H1 (cell line): ENCODE measurements around the gene ZNF584. TPM values are rescaled to one million over a fixed set of nuclear protein-coding genes. Genes with fewer than 3 reads are reported as not detected.

Experiments
- CTCF ChIA-PET: fragments of 300-600 bp; sonication (Branson Sonifier 250); formaldehyde crosslinking; loops from one replicate; lab custom pipeline; 2021; ENCODE audit not compliant: partially characterized antibody; lab: Charles Lee
- POLR2A ChIA-PET: fragments of 300-600 bp; sonication (Branson Sonifier 250); formaldehyde crosslinking; loops from one replicate; lab custom pipeline; 2021; ENCODE audit warnings: inconsistent platforms; ENCODE audit not compliant: partially characterized antibody; lab: Charles Lee
- DNase-seq, 2 experiments: peaks; one replicate each; pipeline versions ENCODE4 v3.0.0 to v3.0.0-alpha.2; 2010 to 2022; ENCODE audit warnings: low spot score in 2 of 2, low read depth in 1 of 2, mixed read lengths in 1 of 2
- FAIRE-seq: peaks from 2 replicates; lab custom pipeline; 2011; peaks lifted over from hg19 to GRCh38; lab: Jason Lieb, UNC
- H2AFZ ChIP-seq: 2 replicates; pipeline ENCODE4 v1.8.1; 2012; ENCODE audit warnings: low read length, inconsistent platforms
- H2AK5ac ChIP-seq: 2 replicates; pipeline ENCODE4 v1.6.1; 2013; ENCODE audit warnings: low read depth, low read length
- H2BK120ac ChIP-seq: replicated peaks from 2 replicates; pipeline ENCODE3; 2013; ENCODE audit warnings: low read depth, low read length, inconsistent platforms
- H2BK12ac ChIP-seq: 2 replicates; pipeline ENCODE4 v1.6.1; 2013; ENCODE audit warnings: low read depth, low read length
- H2BK15ac ChIP-seq: 2 replicates; pipeline ENCODE4 v1.6.1; 2013; ENCODE audit warnings: low read length
- H2BK20ac ChIP-seq: 2 replicates; pipeline ENCODE4 v1.6.1; 2013; ENCODE audit warnings: low read length
- H2BK5ac ChIP-seq: 2 replicates; pipeline ENCODE4 v1.6.1; 2013; ENCODE audit warnings: low read depth, low read length
- H3K14ac ChIP-seq: 2 replicates; pipeline ENCODE4 v1.6.1; 2013; ENCODE audit warnings: inconsistent platforms; ENCODE audit not compliant: insufficient read length
- H3K18ac ChIP-seq: 2 replicates; pipeline ENCODE4 v1.6.1; 2013; ENCODE audit warnings: low read length; ENCODE audit errors: extremely low read depth
- H3K23ac ChIP-seq: 2 replicates; pipeline ENCODE4 v1.6.1; 2013; ENCODE audit warnings: inconsistent platforms; ENCODE audit not compliant: insufficient read length
- H3K23me2 ChIP-seq: 2 replicates; pipeline ENCODE4 v1.6.1; 2013; ENCODE audit warnings: low read depth, low read length
- H3K27ac ChIP-seq: 2 replicates; pipeline ENCODE4 v1.6.1; 2011; ENCODE audit warnings: low read depth, low read length, inconsistent platforms
- H3K27me3 ChIP-seq, 4 experiments: replicated peaks in 1 of 4; 1 replicate in 1 of 4; 2 replicates in 3 of 4; pipeline versions ENCODE4 v1.6.1 to v1.8.1; 2011 to 2013; ENCODE audit warnings: low read length in 3 of 4, mild to moderate bottlenecking in 3 of 4, inconsistent platforms in 2 of 4, mixed read lengths in 2 of 4, moderate library complexity in 1 of 4; ENCODE audit not compliant: control insufficient read depth in 3 of 4, insufficient read depth in 3 of 4; ENCODE audit errors: extremely low read depth in 1 of 4
- H3K36me3 ChIP-seq, 4 experiments: 2 replicates each; pipeline versions ENCODE4 v1.6.1 to v1.8.1; 2011 to 2013; ENCODE audit warnings: mild to moderate bottlenecking in 4 of 4, low read length in 3 of 4, moderate library complexity in 2 of 4, control low read depth in 1 of 4, inconsistent platforms in 1 of 4; ENCODE audit not compliant: insufficient read depth in 4 of 4, control insufficient read depth in 2 of 4
- H3K4ac ChIP-seq: replicated peaks from 2 replicates; pipeline ENCODE3; 2013; ENCODE audit warnings: low read length, low read depth, mixed read lengths, inconsistent platforms; ENCODE audit not compliant: insufficient read length
- H3K4me1 ChIP-seq, 4 experiments: replicated peaks in 1 of 4; 1 replicate in 1 of 4; 2 replicates in 3 of 4; pipeline versions ENCODE4 v1.6.1 to v1.8.1; 2011 to 2013; ENCODE audit warnings: low read length in 3 of 4, inconsistent platforms in 2 of 4, mixed read lengths in 1 of 4; ENCODE audit not compliant: insufficient read depth in 4 of 4, control insufficient read depth in 3 of 4
- H3K4me2 ChIP-seq, 2 experiments: 2 replicates each; pipeline versions ENCODE4 v1.6.1 to v1.8.1; 2011 to 2013; ENCODE audit warnings: low read depth in 2 of 2, low read length in 2 of 2, control low read depth in 1 of 2, inconsistent platforms in 1 of 2, mild to moderate bottlenecking in 1 of 2; ENCODE audit not compliant: insufficient read depth in 1 of 2
- H3K4me3 ChIP-seq, 4 experiments: fragments of 200-600, 300-600 bp in 1 of 4; sonication (generic), shearing (Covaris generic), sonication (Bioruptor Twin) in 1 of 4; 2 replicates each; pipeline versions ENCODE4 v1.5.1 to v1.8.1; 2011 to 2016; ENCODE audit warnings: low read length in 4 of 4, low read depth in 3 of 4, control low read depth in 2 of 4, inconsistent platforms in 2 of 4, mild to moderate bottlenecking in 2 of 4, mixed read lengths in 1 of 4, moderate library complexity in 1 of 4; ENCODE audit not compliant: insufficient read depth in 2 of 4; ENCODE audit errors: extremely low read depth in 1 of 4
- H3K56ac ChIP-seq: replicated peaks from 2 replicates; pipeline ENCODE3; 2013; ENCODE audit warnings: low read depth, mild to moderate bottlenecking, mixed read lengths, low read length, inconsistent platforms; ENCODE audit not compliant: insufficient read length
- H3K79me1 ChIP-seq: 2 replicates; pipeline ENCODE4 v1.6.1; 2013; ENCODE audit warnings: low read depth, low read length, control low read depth
- H3K79me2 ChIP-seq, 2 experiments: 2 replicates each; pipeline versions ENCODE4 v1.6.1 to v1.8.1; 2012 to 2013; ENCODE audit warnings: low read length in 2 of 2, mild to moderate bottlenecking in 2 of 2, inconsistent platforms in 1 of 2; ENCODE audit not compliant: insufficient read depth in 2 of 2, control insufficient read depth in 1 of 2
- H3K9ac ChIP-seq, 4 experiments: replicated peaks in 1 of 4; 1 replicate in 1 of 4; 2 replicates in 3 of 4; pipeline versions ENCODE4 v1.6.1 to v1.8.1; 2011 to 2013; ENCODE audit warnings: low read depth in 3 of 4, low read length in 3 of 4, control low read depth in 2 of 4, mild to moderate bottlenecking in 2 of 4, moderate library complexity in 2 of 4, inconsistent platforms in 1 of 4; ENCODE audit errors: extremely low read depth in 1 of 4
- H3K9me3 ChIP-seq, 2 experiments: 2 replicates each; pipeline versions ENCODE4 v1.6.1 to v1.8.1; 2012 to 2013; ENCODE audit warnings: mild to moderate bottlenecking in 2 of 2, moderate library complexity in 2 of 2, control low read depth in 1 of 2, inconsistent platforms in 1 of 2, low read depth in 1 of 2, low read length in 1 of 2, mixed read lengths in 1 of 2; ENCODE audit not compliant: insufficient read depth in 2 of 2
- H4K20me1 ChIP-seq, 2 experiments: replicated peaks in 1 of 2; 2 replicates each; pipeline versions ENCODE3 to v1.8.1; 2011 to 2013; ENCODE audit warnings: inconsistent platforms in 2 of 2, low read length in 2 of 2, mild to moderate bottlenecking in 1 of 2; ENCODE audit not compliant: insufficient read depth in 2 of 2, control insufficient read depth in 1 of 2
- H4K5ac ChIP-seq: 2 replicates; pipeline ENCODE4 v1.6.1; 2013; ENCODE audit warnings: low read length, low read depth, mixed read lengths, inconsistent platforms; ENCODE audit not compliant: insufficient read length
- H4K8ac ChIP-seq: 2 replicates; pipeline ENCODE4 v1.8.0; 2013; ENCODE audit warnings: mild to moderate bottlenecking, moderate library complexity, low read length, inconsistent platforms; ENCODE audit not compliant: insufficient read depth; ENCODE audit errors: extremely low read depth
- H4K91ac ChIP-seq: replicated peaks from 2 replicates; pipeline ENCODE3; 2013; ENCODE audit warnings: low read length, mixed read lengths, inconsistent platforms; ENCODE audit not compliant: insufficient read length
- ATF2 ChIP-seq: IDR thresholded peaks from 2 replicates; pipeline ENCODE4 v1.6.1; 2012; ENCODE audit warnings: low read length, inconsistent platforms
- POLR2A ChIP-seq, 2 experiments: IDR thresholded peaks; 1 replicate in 1 of 2; 2 replicates in 1 of 2; pipeline ENCODE4 v1.6.1; 2011; ENCODE audit warnings: low read depth in 2 of 2, low read length in 2 of 2, mild to moderate bottlenecking in 2 of 2; ENCODE audit errors: control extremely low read depth in 1 of 2
- SIN3A ChIP-seq, 2 experiments: IDR thresholded peaks in 1 of 2; conservative IDR thresholded peaks in 1 of 2; 2 replicates each; pipeline ENCODE4 v1.6.1; 2011 to 2012; ENCODE audit warnings: low read length in 2 of 2, improper control_type of control experiment in 1 of 2, low read depth in 1 of 2, mild to moderate bottlenecking in 1 of 2
- WGBS, 2 experiments: shearing (Covaris generic) in 1 of 2; methylation state at CpG; one replicate each; pipeline versions ENCODE4 v1.1.6 to v1.1.7; 2013 to 2015; ENCODE audit warnings: low lambda C conversion rate in 2 of 2, mixed read lengths in 2 of 2, inconsistent platforms in 1 of 2, low coverage in 1 of 2, missing lambda C conversion rate in 1 of 2; ENCODE audit not compliant: insufficient replicate concordance in 2 of 2, insufficient coverage in 1 of 2, insufficient read length in 1 of 2; ENCODE audit errors: extremely low coverage in 1 of 2, missing lambda C conversion rate in 1 of 2; 5-methylcytosine and 5-hydroxymethylcytosine counted together
- polyA plus RNA-seq, 7 experiments: library from polyadenylated mRNA; depleted of rRNA in 3 of 7; stranded (reverse) in 5 of 7; unstranded in 2 of 7; fragments of >200 nt in 5 of 7; fragments of 200-250 nt in 2 of 7; gene quantifications; 1 replicate in 5 of 7; 2 replicates in 1 of 7; 4 replicates in 1 of 7; pipeline versions ENCODE4 v1.2.1 to v1.2.3, GENCODE V29; 2011 to 2013; ENCODE audit warnings: missing spikeins in 2 of 7, mixed read lengths in 2 of 7
- total RNA-seq: library from RNA; stranded (reverse); fragmentation: NEBNext Ultra II Directional; extraction: Animal tissue kit (Norgen Biotek cat#: 25700); gene quantifications from 2 replicates; pipeline ENCODE4 v1.2.1, GENCODE V29; 2021
- TF ChIP-seq, protein P1 (sequence below), 3 experiments: IDR thresholded peaks; 1 replicate in 2 of 3; 2 replicates in 1 of 3; pipeline versions ENCODE4 v1.5.1 to v1.6.1; 2011; ENCODE audit warnings: low read length in 3 of 3, mild to moderate bottlenecking in 3 of 3, inconsistent platforms in 2 of 3, low read depth in 1 of 3, moderate library complexity in 1 of 3; ENCODE audit not compliant: insufficient read depth in 1 of 3; ENCODE audit errors: control extremely low read depth in 1 of 3

The ZNF584 gene
- total and polyA plus RNA-seq, 2 of the 8 experiments (the other 6 are each of a cell fraction or from before 2014, with no cell fraction given), result 2.5 to 5.2 TPM

GRCh38 chr19:58395220-58395978 lies 13.1 kb upstream of the ZNF584 start, which contains the start of gene RNF225:
TSS of gene RNF225 (plus strand) at chr19:58395656. CDS start at chr19:58396090, 434 bp downstream.
- no peak within 1 kb of the TSS for H2BK12ac ChIP-seq
- H3K56ac ChIP-seq, result no peak within 1 kb of the TSS
- ChIA-PET CTCF (interaction anchor here (0.6 to 1.3 kb wide), 4 partner anchors 28 to 100 kb away, joined by 3 to 4 read pairs (median 3); no protein-coding TSS in a partner anchor), POLR2A (interaction anchor here (0.8 to 7.2 kb wide), 21 partner anchors 8 to 164 kb away, joined by 3 to 78 read pairs (median 5); partner anchors contain the start of genes CHMP2A, RPS5, ZNF324B and ZNF497)
- H4K91ac ChIP-seq, result no peak within 1 kb of the TSS
- no peaks in the 10 kb centered on the region for H3K9me3 ChIP-seq
- H3K9ac ChIP-seq, result peak within 1 kb of the TSS in 1 of 4 experiments; percentile 38; a peak in 2 of 7 replicates
- H2BK20ac ChIP-seq, result no peak within 1 kb of the TSS
- no peak within 1 kb of the TSS for H3K4ac ChIP-seq
- H3K79me1 ChIP-seq, result peaks cover 2% of the 10 kb centered on the region; the same call in 1 of the 2 replicates
- H2BK5ac ChIP-seq, result 0 out of 2 replicates have a peak within 1 kb of the TSS, but pooled peaks have one; percentile 44
- H3K36me3 ChIP-seq, result peaks cover 16 to 42% (median 31%) of the 10 kb centered on the region in 4 experiments
- H3K79me2 ChIP-seq, result peaks cover 0 to 11% of the 10 kb centered on the region in 2 experiments; a peak in 1 of 4 replicates
- no peak within 1 kb of the TSS for H3K27ac ChIP-seq
- peaks cover 12 to 17% of the 10 kb centered on the region in 2 experiments for H4K20me1 ChIP-seq
- no peak within 1 kb of the TSS for H4K5ac ChIP-seq
- no peak for FAIRE-seq
- WGBS, 2 experiments, result 30% methylated on average over 19 of the region's 21 CpGs; no CpG with 5 or more reads in 1 of the 2 experiments
- H3K14ac ChIP-seq, result no peak within 1 kb of the TSS
- peaks cover 3 to 16% (median 11%) of the 10 kb centered on the region in 4 experiments; a peak in 6 of 7 replicates for H3K27me3 ChIP-seq
- H2BK120ac ChIP-seq, result no peak within 1 kb of the TSS
- no peak within 1 kb of the TSS for H2AFZ ChIP-seq
- peak within 1 kb of the TSS; percentile 63 to 83 for H3K4me2 ChIP-seq
- no peak within 1 kb of the TSS for H2AK5ac ChIP-seq
- no peak within 1 kb of the TSS for H2BK15ac ChIP-seq
- peak within 1 kb of the TSS; percentile 60 for H3K18ac ChIP-seq
- peak; percentile 66 to 83 for DNase-seq
- H3K4me3 ChIP-seq, result peak within 1 kb of the TSS; percentile 6 to 67 (median 36)
- H3K23ac ChIP-seq, result no peak within 1 kb of the TSS
- H4K8ac ChIP-seq, result peak within 1 kb of the TSS; percentile 78; the same call in 1 of the 2 replicates
- H3K4me1 ChIP-seq, result peaks cover 0 to 22% (median 13%) of the 10 kb centered on the region in 4 experiments; a peak in 5 of 7 replicates
- peaks cover 7% of the 10 kb centered on the region; the same call in 1 of the 2 replicates for H3K23me2 ChIP-seq
- TF ChIP-seq POLR2A (IDR thresholded peaks at IDR 0.05; ENCODE audit: control extremely low read depth in 1 of 2, low read depth in 2 of 2, low read length in 2 of 2), result peak; percentile 24 to 84
- TF ChIP-seq ATF2, result 0 out of 2 replicates have a peak, but pooled peaks have one; percentile 19
- TF ChIP-seq, protein P1, sequence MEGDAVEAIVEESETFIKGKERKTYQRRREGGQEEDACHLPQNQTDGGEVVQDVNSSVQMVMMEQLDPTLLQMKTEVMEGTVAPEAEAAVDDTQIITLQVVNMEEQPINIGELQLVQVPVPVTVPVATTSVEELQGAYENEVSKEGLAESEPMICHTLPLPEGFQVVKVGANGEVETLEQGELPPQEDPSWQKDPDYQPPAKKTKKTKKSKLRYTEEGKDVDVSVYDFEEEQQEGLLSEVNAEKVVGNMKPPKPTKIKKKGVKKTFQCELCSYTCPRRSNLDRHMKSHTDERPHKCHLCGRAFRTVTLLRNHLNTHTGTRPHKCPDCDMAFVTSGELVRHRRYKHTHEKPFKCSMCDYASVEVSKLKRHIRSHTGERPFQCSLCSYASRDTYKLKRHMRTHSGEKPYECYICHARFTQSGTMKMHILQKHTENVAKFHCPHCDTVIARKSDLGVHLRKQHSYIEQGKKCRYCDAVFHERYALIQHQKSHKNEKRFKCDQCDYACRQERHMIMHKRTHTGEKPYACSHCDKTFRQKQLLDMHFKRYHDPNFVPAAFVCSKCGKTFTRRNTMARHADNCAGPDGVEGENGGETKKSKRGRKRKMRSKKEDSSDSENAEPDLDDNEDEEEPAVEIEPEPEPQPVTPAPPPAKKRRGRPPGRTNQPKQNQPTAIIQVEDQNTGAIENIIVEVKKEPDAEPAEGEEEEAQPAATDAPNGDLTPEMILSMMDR (IDR thresholded peaks at IDR 0.05; ENCODE audit: control extremely low read depth in 1 of 3, insufficient read depth in 1 of 3, low read depth in 1 of 3, low read length in 3 of 3), result no peak
- TF ChIP-seq SIN3A (conservative IDR thresholded peaks at IDR 0.05 in 1 of 2, IDR thresholded peaks at IDR 0.05 in 1 of 2; ENCODE audit: low read depth in 1 of 2, low read length in 2 of 2), result 0 out of 4 replicates have a peak, but pooled peaks of 1 of the 2 experiments have one; percentile 45
